Fibroblast of upper back skin (primary cell): ENCODE results near the gene PRKN.

Experiments
- DNase-seq: peaks from one replicate; pipeline ENCODE4 v3.0.0-alpha.2; 2013

Gene PRKN

DNA sequence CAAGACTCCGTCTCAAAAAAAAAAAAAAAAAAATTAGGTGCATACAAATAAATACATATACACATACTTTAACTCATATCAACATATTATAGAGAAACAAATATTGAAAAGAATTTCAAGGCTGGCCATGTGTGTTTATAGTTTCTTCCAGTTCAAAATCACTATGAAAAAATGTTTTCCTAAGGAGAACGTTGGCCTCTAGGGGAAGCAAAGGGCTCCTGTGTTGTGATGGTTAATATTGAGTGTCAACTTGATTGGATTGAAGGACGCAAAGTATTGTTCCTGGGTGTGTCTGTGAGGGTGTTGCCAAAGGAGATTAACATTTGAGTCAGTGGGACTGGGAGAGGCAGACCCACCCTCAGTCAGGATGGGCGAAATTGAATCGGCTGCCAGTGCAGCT, 1271.7 kb downstream of the PRKN start:
- no peak for DNase-seq

DNA sequence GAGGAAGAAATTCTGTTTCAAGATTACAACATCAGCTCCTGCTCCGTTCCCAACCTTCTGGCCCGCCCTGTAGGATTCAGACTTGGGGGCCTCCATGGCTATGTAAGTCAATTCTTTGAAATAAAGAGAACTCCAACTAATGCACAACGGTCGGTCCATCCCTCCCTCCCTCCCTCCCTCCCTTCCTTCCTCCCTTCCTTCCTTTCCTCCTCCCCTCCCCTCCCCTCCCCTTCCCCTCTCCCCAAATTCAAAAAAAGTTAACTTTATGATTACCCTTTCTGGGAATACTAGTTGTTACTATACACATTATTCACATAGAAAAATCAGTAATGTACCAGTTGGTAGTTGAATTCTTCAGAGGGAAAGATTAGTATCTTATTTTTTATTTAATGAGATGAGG, 1274.0 kb downstream of the PRKN start:
- no peak for DNase-seq

DNA sequence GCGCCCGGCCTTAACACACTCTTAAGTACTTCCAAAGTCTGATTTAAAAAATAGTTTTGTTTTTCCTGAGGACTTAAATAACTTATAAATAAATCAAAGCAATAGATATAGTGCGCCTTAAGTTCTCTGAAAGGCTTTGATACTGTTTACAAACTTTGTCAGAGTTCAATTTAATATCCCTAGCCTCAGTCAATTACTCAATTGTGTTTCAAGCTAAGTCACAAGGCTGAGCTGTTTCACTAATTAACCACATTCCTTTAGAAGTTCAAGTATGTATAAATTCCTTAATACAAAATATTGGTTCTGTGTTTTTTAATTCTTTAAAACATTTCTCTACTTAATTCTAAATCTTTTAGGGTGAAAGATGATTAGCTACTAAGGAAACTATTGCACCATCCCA, 1275.3 kb downstream of the PRKN start:
- DNase-seq: no peak

DNA sequence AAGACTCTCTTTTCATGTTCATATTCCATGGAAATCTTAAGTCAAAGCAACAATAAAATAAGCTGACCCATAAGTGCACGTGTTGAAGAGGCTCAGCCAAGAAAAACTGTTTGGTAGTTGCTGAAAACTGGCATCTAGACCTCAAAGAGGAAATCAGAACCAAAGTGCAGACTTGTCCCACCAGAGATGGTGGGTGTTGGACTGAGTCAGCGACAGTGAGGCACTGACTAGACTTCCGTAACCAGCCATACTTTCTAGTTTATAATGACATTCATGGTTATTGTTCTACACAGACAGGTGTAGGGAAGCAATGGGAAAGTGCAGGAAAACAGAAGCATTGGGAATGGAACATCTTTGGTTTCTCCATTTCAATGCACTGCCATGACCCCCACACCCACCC, 1278.0 kb downstream of the PRKN start:
- DNase-seq: no peak

DNA sequence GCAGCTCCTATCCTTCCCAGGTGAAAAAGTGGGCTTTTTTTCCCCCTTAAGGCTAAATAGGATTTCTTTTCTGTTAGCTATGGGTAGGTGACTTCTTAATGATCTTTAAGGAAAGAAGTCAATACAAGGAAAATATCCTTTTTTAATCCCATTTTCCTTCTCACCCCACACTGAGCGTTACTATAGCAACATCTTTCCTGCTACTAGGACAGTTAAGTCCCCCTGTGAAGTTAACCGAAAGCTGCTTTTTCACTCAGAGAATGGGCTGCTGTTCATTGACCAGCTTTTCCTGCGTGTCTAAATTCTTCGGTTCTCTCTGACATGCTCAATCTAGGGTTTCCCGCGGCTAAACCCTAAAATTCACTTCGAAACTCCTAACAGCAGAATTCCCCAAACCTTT, 1280.6 kb downstream of the PRKN start:
- DNase-seq: no peak

DNA sequence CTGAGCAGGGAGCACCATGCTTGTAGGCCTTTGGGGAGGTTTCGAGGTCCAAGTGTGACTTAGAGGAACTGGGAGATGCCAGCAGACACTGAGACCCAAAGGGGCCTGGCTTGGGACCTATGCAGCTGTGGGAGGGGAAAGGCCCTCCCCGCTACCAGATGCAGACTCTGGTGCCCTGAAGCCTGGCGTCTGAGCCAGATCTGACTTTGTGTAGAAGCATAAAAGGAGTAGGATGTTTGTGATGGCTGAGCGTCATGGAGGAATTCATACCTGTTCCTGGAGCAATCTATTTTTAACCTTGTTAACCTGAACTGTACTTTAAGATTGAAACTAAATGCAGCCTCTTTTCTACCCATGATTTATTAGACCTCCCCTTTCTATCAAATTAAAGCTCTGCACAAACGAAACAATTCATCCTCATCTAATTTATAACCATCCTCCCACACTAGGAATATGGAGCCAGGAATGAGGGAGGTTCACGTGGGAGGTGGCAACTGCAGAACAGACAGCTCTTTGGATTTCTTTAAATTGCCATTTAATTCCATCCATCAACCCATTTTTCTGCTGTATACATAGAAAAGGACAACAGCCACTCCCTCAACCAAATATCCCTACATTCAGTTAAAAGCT, 1281.2 kb downstream of the PRKN start:
- DNase-seq: no peak

DNA sequence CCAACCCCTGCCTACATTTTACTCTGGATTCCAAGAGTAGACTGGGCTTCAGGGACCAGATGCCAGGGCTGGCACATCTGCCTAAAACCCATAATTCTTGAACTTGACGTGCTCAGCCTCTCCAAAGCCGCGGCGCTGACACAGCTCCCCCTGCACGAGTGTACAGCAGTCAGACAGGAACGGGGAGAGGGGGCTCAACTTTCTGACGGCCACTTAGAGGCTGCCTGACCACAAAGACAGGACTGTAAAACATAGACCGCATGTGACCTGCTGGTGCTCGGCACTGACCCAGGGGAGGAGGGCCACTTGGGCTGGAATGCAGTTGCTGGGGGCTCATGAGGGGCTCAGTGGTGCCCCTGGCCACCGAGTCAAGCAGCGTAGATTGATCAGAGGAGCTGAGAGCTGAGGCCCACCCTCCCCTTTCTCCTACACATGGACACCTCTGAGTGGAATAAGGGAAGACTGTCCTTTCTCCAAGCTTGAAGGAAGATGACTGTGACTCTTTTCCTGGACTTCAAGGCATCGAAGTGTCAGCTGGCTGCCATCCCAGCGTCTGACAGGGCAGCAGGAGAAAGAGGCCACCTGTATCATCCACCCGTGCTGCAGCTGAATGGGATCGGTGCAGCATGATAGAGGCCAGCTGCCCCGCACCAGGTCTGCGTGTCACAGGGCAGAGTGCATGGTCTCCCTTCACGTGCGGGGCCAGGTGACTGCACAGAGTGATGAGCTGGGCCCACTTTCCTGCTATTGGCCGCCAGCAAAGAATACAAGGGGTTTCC, 1282.4 kb downstream of the PRKN start:
- peak; percentile 50 for DNase-seq

DNA sequence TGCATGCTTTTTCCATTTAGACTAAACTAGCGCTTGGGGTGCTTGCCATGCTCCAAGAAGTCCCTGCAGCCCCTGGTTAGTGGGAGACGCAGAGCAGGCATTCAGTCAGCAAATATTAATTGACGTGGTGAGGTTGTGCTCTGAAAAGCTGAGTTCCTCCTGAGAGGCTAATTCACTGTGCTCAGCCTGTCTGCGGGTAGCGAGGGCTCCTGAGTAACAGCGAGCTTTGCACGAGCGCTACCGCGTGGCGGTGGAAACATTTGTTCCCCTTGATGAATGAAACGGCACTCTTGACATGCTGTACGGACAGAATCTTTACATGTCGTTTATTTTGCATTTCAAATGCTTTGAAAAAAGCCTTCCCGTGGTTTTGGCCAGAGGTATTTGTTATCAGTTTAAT, 1283.1 kb downstream of the PRKN start:
- peak; percentile 80 for DNase-seq

DNA sequence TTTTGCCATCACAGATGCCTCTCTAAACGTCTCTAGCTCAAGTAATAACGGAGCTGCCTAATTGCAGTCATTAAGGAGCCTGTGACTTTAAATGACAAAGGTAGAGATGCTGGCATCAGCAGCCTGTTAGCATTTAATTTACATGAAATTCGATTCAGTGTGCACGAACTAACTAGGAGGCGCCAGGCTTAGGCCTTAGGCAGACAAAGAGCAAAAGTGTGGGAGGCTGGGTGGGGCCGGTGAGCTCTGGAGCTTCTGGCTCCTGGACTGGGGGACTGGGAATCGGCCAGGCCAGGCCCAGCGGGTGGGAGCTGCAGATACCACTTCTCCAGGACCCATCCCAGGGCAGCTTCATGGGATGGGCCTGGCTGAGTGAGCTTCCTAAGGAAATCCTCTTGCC, 1283.7 kb downstream of the PRKN start:
- no peak for DNase-seq

DNA sequence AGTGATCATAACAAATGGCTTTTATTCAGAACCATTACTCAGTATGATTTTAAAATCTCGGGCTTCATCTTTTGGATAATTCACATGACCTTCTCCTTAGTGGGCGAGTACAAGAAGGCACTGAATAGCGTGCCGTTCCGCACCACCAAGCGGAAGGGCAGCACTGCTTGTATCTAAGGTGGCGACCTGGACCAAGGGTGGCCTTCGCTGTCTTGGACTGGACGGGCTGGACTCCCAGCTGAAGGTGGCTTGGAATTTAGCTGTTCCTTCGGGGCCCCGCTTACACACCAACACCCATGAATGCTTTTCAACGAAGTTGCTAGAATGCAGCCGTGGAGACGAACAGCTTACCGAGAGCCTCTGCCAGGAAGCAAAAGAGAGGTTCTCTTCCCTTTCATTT, 1285.1 kb downstream of the PRKN start:
- no peak for DNase-seq

DNA sequence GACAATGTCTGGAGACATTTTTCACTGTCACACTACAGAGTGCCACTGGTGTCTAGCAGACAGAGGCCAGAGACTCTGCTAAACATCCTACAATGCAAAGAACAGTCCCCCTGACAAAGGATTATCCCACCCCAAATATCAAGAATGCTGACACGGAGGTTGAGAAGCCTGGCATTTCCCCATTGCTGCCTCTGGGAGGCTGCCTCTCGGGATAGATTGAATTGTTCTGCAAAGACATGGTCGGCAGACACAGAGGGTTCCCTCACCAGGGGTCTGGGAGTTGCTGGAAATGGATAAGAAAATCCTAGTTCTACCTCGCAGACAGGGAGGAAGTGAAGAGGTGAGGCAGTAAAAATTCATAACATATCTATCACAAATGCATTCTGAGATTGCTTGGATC, 1287.3 kb downstream of the PRKN start:
- DNase-seq: no peak

DNA sequence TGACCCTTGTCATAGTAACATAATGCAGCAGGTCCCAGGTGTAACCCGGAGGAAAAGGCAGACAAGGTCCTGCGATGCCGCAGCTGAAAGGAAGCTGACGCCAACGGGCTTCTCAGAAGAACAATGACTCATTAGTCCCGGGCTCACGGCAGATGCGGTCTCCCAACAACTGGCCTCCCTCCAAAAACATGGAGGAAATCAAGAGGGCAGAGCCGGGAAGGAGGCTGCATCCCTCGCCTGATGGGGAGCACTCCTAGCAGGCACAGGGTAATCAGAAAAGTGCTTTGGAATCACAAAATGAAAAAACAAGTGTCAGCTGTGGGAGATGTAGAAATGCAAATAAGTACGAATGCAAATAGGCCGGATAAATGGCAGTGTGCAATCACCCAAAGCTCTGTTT, 1288.5 kb downstream of the PRKN start:
- DNase-seq: peak; percentile 95

DNA sequence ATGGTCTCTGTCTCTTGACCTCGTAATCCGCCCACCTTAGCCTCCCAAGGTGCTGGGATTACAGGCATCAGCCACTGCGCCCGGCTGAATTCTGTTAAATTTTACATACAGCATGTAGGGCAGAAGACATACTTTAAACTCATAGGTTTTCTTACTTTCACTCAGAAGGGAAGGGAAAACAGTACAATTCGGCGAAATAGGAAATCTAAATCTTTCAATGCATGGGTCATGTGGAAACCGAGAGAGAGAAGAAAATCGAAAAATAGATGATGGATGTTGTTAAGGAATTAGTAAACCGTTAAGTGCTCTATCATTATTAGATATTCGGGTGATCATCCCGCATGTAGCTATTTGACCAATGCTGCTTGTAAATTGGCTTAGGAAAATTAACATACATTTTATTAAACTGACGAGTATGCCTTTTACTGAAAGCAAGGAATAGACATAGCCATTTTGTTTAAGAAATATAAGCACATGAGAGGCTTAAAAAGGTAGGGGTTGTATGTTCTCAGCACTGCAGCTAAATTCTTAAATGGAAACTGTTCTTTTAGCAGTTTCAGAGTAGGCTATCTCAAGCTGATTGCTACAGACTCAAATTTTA, 1289.0 kb downstream of the PRKN start:
- DNase-seq: no peak

DNA sequence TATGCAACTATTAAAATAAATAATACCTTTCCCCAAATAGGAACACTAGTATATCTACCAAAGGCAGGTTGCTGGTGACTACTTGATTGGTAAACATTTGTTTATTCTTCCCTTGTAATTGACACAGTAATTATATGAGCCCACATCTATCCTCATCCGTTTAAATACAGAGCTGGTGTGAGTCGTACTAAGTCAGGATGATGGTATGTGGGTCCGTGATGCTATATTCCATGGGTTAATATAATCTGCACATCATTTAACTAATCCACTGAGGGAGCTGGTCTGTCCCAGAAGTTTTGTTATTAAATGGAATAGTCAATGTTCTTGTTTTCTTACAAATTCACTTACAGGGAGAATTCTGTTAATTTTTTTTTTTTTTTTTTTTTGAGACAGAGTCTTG, 1289.7 kb downstream of the PRKN start:
- DNase-seq: peak; percentile 57

DNA sequence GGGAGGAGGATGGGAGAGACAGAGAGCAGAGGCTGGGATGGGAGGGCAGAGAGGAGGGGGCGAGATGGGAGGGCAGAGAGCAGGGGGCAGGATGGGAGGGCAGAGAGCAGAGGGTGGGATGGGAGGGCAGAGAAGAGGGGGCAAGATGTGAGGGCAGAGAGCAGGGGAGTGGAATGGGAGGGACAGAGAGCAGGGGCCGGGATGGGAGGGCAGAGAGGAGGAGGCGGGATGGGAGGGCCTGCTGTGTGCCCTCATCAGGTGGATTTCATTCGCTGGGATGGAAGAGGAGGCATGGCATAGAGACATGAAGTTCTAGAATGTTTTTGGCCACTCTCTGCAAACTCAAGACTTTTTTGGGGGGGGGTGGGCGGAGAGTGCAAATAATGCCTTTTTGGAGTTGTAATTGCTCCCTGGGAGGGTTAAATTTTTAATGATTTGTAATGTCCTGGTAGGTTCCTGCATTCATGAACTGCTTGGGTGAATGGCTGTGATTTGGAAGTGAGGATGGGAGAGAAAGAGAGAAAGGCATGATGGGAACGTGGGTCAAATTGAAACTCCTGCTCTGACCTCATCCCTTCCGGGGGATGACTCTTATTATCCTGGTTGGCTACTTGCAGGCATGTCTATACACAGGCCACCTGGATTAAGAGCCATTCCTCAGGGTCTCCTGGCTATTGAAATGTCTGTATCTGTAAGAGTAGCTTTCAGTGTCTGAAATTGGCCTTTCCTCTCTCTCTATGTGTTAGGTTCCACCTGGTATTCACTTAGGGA, 1291.3 kb downstream of the PRKN start:
- peak; percentile 29 for DNase-seq

DNA sequence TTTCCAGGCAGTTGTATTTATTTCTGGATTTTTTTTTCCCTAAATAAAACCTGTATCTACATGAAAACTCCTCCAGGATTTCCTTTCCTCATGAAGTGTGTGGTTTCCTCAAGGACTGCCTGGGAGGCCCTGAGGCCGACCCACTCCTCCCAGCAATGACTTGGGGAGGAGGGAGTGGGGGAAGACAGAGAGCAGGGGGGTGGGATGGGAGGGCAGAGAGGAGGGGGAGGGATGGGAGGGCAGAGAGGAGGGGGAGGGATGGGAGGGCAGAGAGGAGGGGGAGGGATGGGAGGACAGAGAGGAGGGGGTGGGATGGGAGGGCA, 1291.9 kb downstream of the PRKN start:
- DNase-seq: peak; percentile 74

DNA sequence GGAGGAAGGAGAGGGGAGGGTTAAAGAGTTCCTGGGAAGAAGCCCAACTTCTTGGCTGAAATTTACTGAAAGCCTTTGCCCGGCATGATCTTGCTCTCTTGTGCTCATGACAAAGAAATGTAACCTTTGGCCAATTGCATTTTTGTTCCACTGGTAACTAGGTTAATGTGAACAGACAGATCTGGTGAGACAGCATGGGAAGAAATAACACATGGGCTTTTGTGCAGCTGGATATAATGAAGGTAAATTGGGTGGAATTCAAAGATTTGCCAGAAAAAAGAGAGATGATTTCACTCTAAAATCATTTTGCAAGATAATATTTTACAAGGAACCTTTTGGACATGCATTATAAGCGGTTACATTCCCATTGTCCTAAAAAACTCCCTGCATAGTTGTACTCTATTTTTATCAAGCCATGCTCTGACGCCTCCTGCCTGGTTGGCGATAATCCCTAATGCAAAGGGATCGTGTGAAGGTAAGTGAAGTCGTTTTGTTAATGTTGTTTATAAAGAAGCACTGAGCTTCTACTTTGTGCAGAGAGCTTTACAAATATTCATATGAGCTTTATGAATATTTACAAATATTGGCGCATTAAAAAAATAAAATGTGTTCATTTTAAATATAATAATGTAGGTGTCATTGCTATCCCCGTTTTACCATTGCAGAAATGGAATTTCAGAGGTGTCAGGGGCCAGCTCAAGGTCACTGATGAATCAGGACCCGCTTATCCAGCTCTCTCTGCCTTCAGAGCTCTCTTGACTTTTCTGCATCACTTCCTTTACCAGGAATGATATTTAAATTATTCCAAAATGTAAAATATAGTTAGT, 1292.4 kb downstream of the PRKN start:
- peak; percentile 99 for DNase-seq

DNA sequence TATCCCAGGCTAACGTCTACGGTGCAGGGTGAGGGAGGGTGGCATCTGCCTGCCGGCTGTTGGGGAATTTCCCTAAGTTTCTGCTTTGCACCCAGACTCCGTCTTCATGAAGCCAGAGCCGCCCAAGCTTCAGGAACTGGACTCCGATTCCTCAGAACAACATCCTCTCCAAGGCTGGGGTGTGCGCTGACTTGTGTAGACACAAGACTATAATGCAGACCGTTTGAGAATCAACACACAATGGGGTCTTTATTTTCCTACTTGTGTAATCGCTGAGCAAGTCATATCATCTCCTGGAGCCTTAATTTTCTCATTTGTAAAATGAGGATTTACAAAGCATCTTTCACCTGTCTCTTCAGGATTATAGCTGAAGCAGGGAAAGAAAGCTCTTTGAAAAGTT, 1293.2 kb downstream of the PRKN start:
- no peak for DNase-seq

DNA sequence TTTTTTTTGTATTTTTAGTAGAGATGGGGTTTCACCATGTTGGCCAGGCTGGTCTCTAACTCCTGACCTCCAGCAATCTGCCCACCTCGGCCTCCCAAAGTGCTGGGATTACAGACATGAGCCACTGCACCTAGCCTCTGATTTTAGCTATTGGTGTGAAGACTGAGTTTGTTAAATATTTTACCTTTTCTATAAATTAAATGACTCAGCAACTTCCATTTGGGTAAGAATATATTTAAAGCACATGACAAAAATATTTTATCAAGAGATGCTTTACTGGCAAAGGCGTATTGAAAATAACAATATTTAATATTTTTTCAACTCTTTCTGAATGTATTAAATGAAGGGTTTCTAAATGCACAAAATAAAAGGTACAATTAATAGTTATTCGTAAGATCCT, 1295.0 kb downstream of the PRKN start:
- DNase-seq: no peak

DNA sequence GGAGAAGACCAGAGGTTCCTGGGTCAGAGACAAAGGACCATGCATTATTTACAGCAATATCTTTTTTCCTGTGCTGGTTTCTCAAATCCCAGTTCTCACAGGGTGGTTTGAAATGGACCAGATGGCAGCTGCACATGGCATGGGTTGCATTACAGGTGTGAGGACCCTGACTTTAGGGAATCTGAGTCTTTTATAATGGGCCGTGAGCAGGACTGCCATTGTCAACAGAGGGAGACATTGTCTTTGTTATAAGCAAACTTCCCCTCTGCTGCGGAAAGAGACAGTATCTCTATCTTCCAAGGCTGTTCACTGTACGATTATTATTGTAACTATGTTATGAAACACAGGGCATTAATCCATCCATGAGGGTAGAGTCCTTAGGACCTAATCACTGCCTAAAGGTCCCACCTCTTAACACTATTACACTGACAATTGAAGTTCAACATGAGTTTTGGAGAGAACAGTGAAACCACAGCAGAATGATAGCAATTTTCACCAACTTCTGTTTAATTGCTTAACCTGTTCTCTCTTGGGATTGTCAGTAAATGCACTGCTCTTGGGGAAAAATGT, 1297.6 kb downstream of the PRKN start:
- DNase-seq: peak; percentile 41

DNA sequence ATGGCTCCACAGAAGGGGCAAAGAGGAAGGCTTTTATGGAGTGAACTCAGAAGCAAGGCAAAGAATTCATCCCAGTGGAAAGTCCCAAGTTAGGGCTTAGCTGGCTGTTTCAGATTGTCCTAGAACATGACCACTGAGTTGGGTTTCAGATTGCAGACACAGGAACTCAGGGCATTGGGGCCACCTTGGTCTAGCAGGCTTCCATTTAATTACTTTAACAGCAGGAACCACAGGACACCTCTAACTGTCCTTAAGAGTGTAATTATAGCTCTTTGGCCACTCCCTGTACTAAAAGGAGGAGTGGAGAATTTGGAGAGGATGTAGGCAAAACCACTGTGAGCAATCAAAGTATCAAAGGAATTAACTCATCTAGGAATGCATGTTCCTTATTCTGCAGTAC, 1303.1 kb downstream of the PRKN start:
- no peak for DNase-seq
